IPS-15b (cell line): ENCODE results near the gene DOCK11.

ENCODE experiments used
- H3K27me3 ChIP-seq: one replicate; pipeline ENCODE4 v1.6.1; 2013; ENCODE audit warnings: low read length; ENCODE audit not compliant: control insufficient read depth, insufficient read depth
- H3K36me3 ChIP-seq: one replicate; pipeline ENCODE4 v1.6.1; 2013; ENCODE audit warnings: low read length; ENCODE audit not compliant: control insufficient read depth, insufficient read depth
- H3K4me1 ChIP-seq: one replicate; pipeline ENCODE4 v1.6.1; 2013; ENCODE audit warnings: mild to moderate bottlenecking, low read length; ENCODE audit not compliant: control insufficient read depth, insufficient read depth
- H3K4me3 ChIP-seq: one replicate; pipeline ENCODE4 v1.5.1; 2013; ENCODE audit warnings: low read depth, low read length
- H3K9ac ChIP-seq: one replicate; pipeline ENCODE4 v1.6.1; 2013; ENCODE audit warnings: low read depth, mild to moderate bottlenecking, low read length
- H3K9me3 ChIP-seq: one replicate; pipeline ENCODE4 v1.6.1; 2013; ENCODE audit warnings: mild to moderate bottlenecking, low read length; ENCODE audit not compliant: control insufficient read depth, insufficient read depth

DOCK11 gene

DNA sequence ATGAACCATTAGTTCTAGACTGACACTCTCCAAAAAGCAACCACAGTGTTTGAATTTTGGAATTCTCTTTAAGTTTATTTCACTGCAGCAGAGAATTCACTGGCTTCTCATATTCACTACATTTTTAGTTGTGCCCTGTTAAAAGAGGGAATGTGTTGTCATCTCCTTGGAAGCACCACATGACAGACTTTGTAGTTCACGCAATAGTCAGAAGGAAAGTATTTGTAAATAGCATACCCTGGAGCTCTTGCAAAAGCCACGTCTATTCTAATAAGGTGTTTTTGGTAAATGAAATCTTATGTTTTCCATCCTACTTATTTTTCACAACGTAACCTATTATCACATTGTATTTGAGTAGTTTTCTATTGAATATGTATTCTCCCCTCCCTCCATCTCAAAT is 25.8 kb downstream of the DOCK11 start:
- H3K36me3 ChIP-seq, result no peaks in the 10 kb centered on the region
- H3K9me3 ChIP-seq, result no peaks in the 10 kb centered on the region
- H3K4me1 ChIP-seq, result peaks cover 2% of the 10 kb centered on the region
- no peak overlapping the region for H3K9ac ChIP-seq
- H3K4me3 ChIP-seq, result no peak overlapping the region
- no peaks in the 10 kb centered on the region for H3K27me3 ChIP-seq

DNA sequence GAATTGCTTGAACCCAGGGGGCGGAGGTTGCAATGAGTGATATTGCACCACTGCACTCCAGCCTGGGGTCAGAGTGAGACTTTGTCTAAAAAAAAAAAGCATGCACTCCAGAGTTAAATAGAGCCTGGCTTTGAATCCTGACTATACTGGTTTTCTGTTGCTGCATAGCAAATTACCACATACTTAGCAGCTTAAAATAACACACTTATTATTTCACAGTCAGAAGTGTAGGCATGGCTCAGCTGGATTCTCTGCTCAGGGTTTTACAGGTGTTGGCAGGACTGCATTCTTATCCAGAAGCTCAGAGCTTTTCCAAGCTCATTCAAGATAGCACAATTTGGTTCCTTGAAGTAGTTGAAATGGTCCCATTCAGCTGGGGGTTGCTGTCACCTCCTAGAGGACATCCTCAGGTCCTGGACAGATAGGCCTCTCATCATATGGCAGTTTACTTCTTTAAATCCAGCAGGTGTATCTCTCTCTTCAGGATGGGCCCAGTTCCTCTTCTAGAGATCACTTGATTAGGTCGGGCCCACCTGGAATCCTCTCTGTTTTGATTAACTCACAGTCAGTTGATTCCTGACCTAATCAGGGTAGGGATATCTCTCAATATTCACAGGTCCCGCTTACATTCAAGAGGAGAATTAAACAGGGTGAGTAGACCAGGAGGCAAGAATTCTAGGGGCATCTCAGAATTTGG is 26.8 kb downstream of the DOCK11 start:
- H3K4me1 ChIP-seq, result peaks cover 4% of the 10 kb centered on the region
- no peak overlapping the region for H3K9ac ChIP-seq
- no peaks in the 10 kb centered on the region for H3K9me3 ChIP-seq
- no peaks in the 10 kb centered on the region for H3K27me3 ChIP-seq
- no peaks in the 10 kb centered on the region for H3K36me3 ChIP-seq
- H3K4me3 ChIP-seq, result no peak overlapping the region

DNA sequence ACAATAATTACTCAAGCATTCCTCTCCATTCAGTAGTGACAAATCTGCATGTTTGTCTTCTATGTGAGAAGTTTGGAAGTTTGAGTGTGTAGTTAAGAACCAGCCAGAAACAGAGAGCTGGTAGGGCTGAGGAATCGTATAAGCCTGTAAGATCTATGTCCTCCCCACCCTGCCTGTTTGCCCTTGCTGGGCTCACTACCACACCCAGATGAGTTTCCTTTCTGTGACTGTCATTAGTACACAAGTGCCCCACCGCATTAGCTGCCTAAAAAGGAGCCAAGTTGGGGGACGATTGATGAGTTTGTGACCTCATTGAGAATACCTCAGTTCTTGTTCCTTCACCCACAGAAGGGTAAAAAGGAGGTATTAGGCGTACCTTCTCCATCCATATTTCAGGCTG is 28.3 kb downstream of the DOCK11 start:
- Histone ChIP-seq H3K4me1 (peaks cover 4% of the 10 kb centered on the region), H3K9me3 (no peaks in the 10 kb centered on the region), H3K27me3 (no peaks in the 10 kb centered on the region), H3K9ac (no peak overlapping the region), H3K36me3 (no peaks in the 10 kb centered on the region), H3K4me3 (no peak overlapping the region)

DNA sequence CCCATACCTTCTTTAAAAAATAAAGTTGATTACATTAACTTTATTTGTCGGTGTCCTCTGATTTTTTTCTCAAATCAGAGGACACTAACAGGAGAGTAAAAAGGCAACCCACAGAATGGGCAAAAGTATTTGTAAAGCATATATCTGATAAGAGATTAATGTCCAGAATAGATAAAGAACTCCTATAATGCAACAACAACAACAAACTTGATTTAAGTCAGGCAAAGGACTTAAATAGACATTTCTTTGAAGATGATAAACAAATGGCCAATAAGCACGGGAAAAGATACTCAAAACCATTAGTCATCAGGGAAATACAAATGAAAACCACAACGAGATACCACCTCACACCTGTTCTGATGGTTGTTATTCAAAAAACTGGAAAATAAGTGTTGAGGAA is 28.7 kb downstream of the DOCK11 start:
- H3K9me3 ChIP-seq, result no peaks in the 10 kb centered on the region
- H3K4me1 ChIP-seq, result peaks cover 4% of the 10 kb centered on the region
- H3K36me3 ChIP-seq, result no peaks in the 10 kb centered on the region
- H3K9ac ChIP-seq, result no peak overlapping the region
- no peaks in the 10 kb centered on the region for H3K27me3 ChIP-seq
- no peak overlapping the region for H3K4me3 ChIP-seq

DNA sequence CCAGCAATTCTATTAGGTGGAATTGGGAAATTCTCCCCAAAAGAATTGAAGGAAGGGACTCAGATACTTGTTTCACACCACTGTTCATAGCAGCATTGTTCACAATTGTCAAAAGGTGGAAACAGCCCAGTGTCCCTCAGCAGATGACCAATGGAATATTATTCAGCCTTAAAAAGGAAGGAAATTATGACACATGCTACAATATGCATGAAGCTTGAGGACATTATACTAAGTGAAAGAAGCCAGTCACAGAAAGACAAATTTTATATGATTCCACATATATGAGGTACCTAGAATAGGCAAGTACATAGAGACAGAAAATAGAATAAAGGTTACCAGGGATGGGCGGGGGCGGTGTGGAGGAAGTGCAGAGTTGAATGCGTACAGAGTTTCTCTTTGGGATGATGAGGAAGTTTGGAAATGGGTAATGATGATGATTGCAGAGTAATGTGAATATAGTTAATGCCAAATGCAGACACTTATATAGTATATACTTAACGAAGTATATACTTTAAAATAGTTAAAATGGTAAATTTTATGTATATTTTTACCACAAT is 29.6 kb downstream of the DOCK11 start:
- H3K4me3 ChIP-seq, result no peak overlapping the region
- H3K27me3 ChIP-seq, result no peaks in the 10 kb centered on the region
- no peaks in the 10 kb centered on the region for H3K9me3 ChIP-seq
- no peak overlapping the region for H3K9ac ChIP-seq
- H3K36me3 ChIP-seq, result no peaks in the 10 kb centered on the region
- peaks cover 4% of the 10 kb centered on the region for H3K4me1 ChIP-seq

DNA sequence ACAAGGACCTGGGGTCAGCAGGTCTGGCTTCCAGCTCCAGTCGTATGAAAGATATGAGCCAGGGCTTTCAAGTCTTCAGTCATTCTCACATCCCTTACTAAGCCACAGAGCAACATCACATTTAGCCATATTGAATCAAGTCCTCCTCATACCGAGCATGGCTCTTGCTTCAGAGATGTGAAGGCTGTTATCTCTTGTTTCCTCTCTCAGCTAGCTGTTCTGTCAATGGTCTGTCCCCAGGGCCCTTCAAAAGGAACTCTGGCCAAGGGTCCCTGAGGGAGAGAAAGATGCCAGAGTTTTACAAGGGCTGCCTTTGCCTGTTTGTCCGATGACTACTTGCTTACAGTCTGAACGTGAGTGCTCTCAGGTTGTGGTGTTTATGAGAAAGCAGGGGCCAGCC is 30.5 kb downstream of the DOCK11 start:
- Histone ChIP-seq H3K27me3 (no peaks in the 10 kb centered on the region), H3K4me3 (no peak overlapping the region), H3K9me3 (no peaks in the 10 kb centered on the region), H3K36me3 (no peaks in the 10 kb centered on the region), H3K4me1 (peaks cover 4% of the 10 kb centered on the region), H3K9ac (no peak overlapping the region)

DNA sequence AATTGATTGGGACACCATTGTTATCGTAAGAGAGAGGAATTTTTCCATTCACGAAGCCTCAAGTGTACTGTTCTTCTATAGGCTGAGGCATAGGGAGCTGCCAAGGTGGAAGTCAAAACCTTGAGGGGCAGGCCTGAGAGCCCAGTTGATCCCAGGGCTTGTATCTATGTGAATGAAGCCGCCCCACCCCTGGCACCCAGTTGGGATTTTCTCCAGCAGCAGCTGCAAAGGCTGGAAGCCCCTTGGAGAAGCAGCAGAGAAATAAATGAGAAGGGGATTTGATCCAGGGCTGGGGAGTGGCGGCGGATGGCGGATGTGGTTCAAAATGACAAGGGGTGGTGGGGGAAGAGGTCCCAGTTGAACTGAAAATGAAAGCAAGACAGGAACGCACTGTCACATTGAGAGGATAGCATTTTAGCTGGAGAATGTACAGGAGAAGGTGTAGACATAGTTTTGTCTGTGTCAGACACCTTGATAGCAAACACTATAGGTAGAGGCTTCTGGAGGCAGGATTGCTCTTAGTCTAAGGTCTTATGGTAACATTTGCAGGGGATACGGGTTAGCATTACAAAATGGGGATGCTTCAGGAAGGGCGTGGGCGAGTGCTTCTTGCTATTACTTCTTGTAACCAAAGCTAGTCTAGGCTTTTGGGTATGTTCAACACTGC is 32.6 kb downstream of the DOCK11 start:
- no peak overlapping the region for H3K9ac ChIP-seq
- no peaks in the 10 kb centered on the region for H3K36me3 ChIP-seq
- H3K4me1 ChIP-seq, result peaks cover 4% of the 10 kb centered on the region
- H3K4me3 ChIP-seq, result no peak overlapping the region
- no peaks in the 10 kb centered on the region for H3K9me3 ChIP-seq
- H3K27me3 ChIP-seq, result no peaks in the 10 kb centered on the region

DNA sequence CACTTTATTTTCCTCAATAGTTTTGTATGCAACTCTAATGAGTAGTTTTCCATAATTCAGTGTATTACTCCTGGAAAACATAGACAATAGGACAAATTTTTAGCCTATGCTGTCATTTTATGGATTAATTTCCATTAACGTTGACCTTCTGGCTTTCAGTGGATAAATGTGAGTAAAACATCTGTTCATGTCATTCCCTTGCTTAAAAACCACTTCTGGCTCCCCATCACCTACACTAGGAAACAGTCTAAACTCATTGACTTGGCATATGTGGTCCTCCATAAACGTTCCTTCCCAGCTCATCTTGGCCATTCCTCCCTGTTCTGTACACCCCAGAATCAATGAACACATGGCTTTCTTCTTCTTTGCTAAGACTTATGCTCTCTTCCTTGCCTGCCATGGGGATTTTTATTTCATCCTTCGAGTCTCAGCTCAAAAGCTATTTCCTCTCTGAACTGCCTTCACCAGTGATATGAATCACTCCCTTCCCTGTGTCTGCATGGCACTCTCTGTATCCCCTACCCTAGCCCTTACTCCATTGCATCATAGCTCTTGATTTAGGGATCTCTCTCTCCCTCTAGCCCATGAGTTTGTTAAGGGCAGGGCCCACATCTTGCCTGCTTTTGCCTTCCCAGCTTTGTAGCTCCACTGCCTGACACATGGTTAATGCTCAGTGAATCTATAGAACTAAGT is 34.8 kb downstream of the DOCK11 start:
- H3K4me3 ChIP-seq, result no peak overlapping the region
- H3K9me3 ChIP-seq, result no peaks in the 10 kb centered on the region
- no peaks in the 10 kb centered on the region for H3K36me3 ChIP-seq
- peaks cover 10% of the 10 kb centered on the region for H3K4me1 ChIP-seq
- H3K9ac ChIP-seq, result no peak overlapping the region
- no peaks in the 10 kb centered on the region for H3K27me3 ChIP-seq

DNA sequence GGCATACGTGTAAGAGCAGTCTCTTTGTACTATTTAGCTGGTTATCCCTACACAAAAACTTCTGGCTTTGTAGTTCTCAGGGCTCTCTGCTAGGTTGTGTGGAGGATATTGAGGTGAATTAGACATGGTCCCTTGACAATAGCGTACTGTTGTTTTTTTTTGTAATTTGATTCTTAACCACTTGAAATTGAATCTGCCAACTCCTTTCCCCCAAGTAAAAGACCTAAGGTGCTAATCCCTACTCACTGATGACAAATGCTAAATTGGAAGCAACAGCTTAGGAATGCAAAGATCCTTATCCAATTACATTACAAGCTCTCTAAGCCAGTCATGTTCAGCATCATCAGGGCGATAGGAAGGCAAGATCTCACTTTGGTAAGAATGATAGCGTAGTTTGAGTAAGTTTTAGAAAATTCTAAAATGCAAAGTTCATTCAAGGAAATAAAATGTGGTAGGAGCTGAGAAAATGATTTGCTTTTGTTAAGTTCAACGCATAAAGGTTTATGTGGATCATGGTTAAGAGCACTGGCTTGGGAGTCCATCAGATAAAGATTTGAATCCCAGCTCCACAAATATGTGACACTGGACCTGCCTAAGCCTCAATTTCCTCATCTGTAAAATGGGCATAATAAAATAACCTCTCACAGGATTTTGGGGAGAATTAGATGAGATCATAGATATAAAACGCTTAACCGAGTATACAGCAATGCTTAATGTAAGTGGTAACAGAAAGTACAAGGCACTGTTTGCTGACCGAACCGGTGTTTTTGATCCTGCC is 39.3 kb downstream of the DOCK11 start:
- Histone ChIP-seq H3K27me3 (no peaks in the 10 kb centered on the region), H3K4me3 (no peak overlapping the region), H3K4me1 (peaks cover 7% of the 10 kb centered on the region), H3K9me3 (no peaks in the 10 kb centered on the region), H3K36me3 (no peaks in the 10 kb centered on the region), H3K9ac (no peak overlapping the region)

DNA sequence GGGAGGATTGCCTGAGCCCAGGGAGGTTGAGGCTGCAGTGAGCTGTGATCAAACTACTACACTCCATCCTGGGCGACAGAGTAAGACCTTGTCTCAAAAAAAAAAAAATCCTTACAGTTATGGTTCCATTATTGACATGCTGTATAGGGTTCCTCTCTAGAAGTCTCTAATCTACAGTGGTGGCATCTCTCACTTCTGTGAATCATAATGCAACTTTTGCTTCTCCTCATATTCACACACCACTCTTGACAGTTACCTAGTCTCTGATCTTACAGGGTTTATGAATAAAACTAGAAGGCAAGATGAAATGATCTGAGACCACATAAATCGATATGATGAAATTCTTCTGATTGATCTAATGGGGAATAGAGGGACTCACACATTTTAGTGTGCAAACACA is 40.6 kb downstream of the DOCK11 start:
- Histone ChIP-seq H3K4me1 (peaks cover 7% of the 10 kb centered on the region), H3K9ac (no peak overlapping the region), H3K4me3 (no peak overlapping the region), H3K9me3 (no peaks in the 10 kb centered on the region), H3K36me3 (no peaks in the 10 kb centered on the region), H3K27me3 (no peaks in the 10 kb centered on the region)

DNA sequence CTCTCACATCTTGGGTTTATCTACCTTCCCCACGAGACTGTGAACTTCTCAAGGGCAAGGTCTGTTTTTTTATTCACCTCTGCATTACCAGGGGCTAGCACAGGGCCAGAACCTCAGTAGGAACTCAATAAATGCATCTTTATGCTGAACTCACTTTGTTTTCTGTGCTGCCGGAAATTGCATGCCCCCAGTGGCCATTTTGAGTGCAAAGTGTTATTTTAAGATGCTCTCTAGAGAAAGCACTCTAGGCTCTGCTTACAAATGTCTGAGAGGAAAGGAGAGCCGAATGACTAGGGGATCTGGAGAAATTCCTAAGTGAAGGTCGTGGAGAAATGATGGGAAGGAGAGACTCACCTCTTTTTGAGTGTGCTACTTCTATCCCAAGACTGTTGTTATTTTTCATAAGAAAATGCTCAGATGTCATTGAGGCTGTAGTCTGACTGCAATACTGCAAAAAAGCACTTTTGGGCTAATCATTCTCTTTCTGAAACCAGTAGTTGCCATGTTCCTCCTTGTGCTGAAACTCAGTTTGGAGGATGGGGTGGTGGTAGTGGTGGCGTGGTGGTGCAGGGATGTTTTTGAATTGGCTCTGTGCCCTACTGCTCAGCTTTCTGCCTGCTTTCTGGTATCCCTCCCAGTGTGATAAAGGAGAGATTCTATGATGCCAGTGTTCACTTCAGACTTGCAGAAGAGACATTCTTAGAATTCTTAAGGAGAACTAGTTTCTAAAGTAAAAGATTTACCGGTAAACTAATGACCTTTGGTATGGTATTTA is 41.3 kb downstream of the DOCK11 start:
- no peak overlapping the region for H3K9ac ChIP-seq
- no peaks in the 10 kb centered on the region for H3K36me3 ChIP-seq
- H3K4me3 ChIP-seq, result no peak overlapping the region
- H3K9me3 ChIP-seq, result no peaks in the 10 kb centered on the region
- H3K4me1 ChIP-seq, result peaks cover 7% of the 10 kb centered on the region
- no peaks in the 10 kb centered on the region for H3K27me3 ChIP-seq
